Measurements from ENCODE around the gene HTR7.
"Not testable (repeated sequence)": the region's sequence is repeated elsewhere in the genome, so short reads cannot be mapped to it uniquely, and the experiment has no call there.

Gene HTR7

GRCh38 chr10:90856964-90857634, 740 bp downstream of the HTR7 start:
- no peak for DNase-seq

GRCh38 chr10:90856261-90856660, 1.6 kb downstream of the HTR7 start:
- no peak for DNase-seq

- no peak for DNase-seq
Measured at GRCh38 chr10:90855126-90855525, 2.7 kb downstream of the HTR7 start.

GRCh38 chr10:90849956-90850749, 7.7 kb downstream of the HTR7 start:
- no peak for DNase-seq

- DNase-seq, result no peak
Measured at GRCh38 chr10:90847436-90847835, 10.4 kb downstream of the HTR7 start.

- DNase-seq, result no peak
Measured at GRCh38 chr10:90846746-90847145, 11.1 kb downstream of the HTR7 start.

GRCh38 chr10:90845726-90846125, 12.1 kb downstream of the HTR7 start:
- DNase-seq, result no peak

- DNase-seq, result no peak
Measured at GRCh38 chr10:90842725-90843124, 15.1 kb downstream of the HTR7 start.

GRCh38 chr10:90837486-90837885, 20.4 kb downstream of the HTR7 start:
- no peak for DNase-seq

- DNase-seq, result no peak
Measured at GRCh38 chr10:90834326-90834725, 23.5 kb downstream of the HTR7 start.

- DNase-seq, result no peak
Measured at GRCh38 chr10:90832111-90832510, 25.7 kb downstream of the HTR7 start.

- DNase-seq, result no peak
Measured at GRCh38 chr10:90822508-90822907, 35.3 kb downstream of the HTR7 start.

- not testable (repeated sequence) for DNase-seq
Measured at GRCh38 chr10:90821864-90822263, 36.0 kb downstream of the HTR7 start.

GRCh38 chr10:90819911-90820310, 37.9 kb downstream of the HTR7 start:
- no peak for DNase-seq

- DNase-seq, result no peak
Measured at GRCh38 chr10:90818736-90819135, 39.1 kb downstream of the HTR7 start.

GRCh38 chr10:90817128-90817889, 40.5 kb downstream of the HTR7 start:
- DNase-seq, result no peak

GRCh38 chr10:90816466-90816865, 41.4 kb downstream of the HTR7 start:
- no peak for DNase-seq

GRCh38 chr10:90813594-90814365, 44.1 kb downstream of the HTR7 start:
- no peak for DNase-seq

- not testable (repeated sequence) for DNase-seq
Measured at GRCh38 chr10:90807106-90807505, 50.7 kb downstream of the HTR7 start.

- no peak for DNase-seq
Measured at GRCh38 chr10:90806677-90807076, 51.2 kb downstream of the HTR7 start.

- DNase-seq, result no peak
Measured at GRCh38 chr10:90805206-90805605, 52.6 kb downstream of the HTR7 start.

- no peak for DNase-seq
Measured at GRCh38 chr10:90804354-90804753, 53.5 kb downstream of the HTR7 start.

- DNase-seq, result no peak
Measured at GRCh38 chr10:90801608-90802007, 56.2 kb downstream of the HTR7 start.
